Naive thymus-derived CD8-positive, alpha-beta T cell (primary cell): Measurements from ENCODE around the gene WNT9B. TPM values are rescaled to one million over a fixed set of nuclear protein-coding genes. Genes with fewer than 3 reads are reported as not detected.

Experiments
- ATAC-seq, 2 donors: fragments of 150-1000 bp; cut with Tn5 transposase in 1 of 2; sonication (Bioruptor Pico), chemical (Tn5 transposase) in 1 of 2; 1 replicate in 1 of 2; 2 replicates in 1 of 2; pipeline ENCODE4 v1.10.0; 2021; ENCODE audit warnings: mild to moderate bottlenecking in 2 of 2, moderate library complexity in 2 of 2
- POLR2A ChIA-PET: fragments of 350-600 bp; sonication (Branson Sonifier 250); formaldehyde crosslinking; loops from one replicate; lab custom pipeline; 2021; ENCODE audit warnings: antibody characterized with exemption; lab: Charles Lee
- DNase-seq, 10 donors: peaks; one replicate each; pipeline versions ENCODE4 v3.0.0 to v3.0.0-alpha.2; 2020 to 2022
- H3K27ac Mint-ChIP-seq, 10 donors: one replicate each; pipeline ENCODE4 v1.8.0; 2020 to 2022; ENCODE audit warnings: mild to moderate bottlenecking in 10 of 10, mixed read lengths in 10 of 10, moderate library complexity in 4 of 10, inconsistent platforms in 1 of 10
- H3K27me3 Mint-ChIP-seq, 5 donors: one replicate each; pipeline ENCODE4 v1.8.0; 2021 to 2022; ENCODE audit warnings: mixed read lengths in 5 of 5
- H3K36me3 Mint-ChIP-seq, 3 donors: one replicate each; pipeline ENCODE4 v1.8.0; 2020 to 2022; ENCODE audit warnings: mixed read lengths in 3 of 3, mild to moderate bottlenecking in 2 of 3, inconsistent platforms in 1 of 3
- H3K4me1 Mint-ChIP-seq, 4 donors: one replicate each; pipeline ENCODE4 v1.8.0; 2021 to 2022; ENCODE audit warnings: mixed read lengths in 4 of 4
- H3K4me3 Mint-ChIP-seq, 10 donors: one replicate each; pipeline ENCODE4 v1.8.0; 2020 to 2022; ENCODE audit warnings: mild to moderate bottlenecking in 10 of 10, mixed read lengths in 10 of 10, moderate library complexity in 6 of 10, inconsistent platforms in 1 of 10
- H3K9me3 Mint-ChIP-seq, 9 donors: one replicate each; pipeline ENCODE4 v1.8.0; 2020 to 2022; ENCODE audit warnings: mixed read lengths in 9 of 9, mild to moderate bottlenecking in 3 of 9, inconsistent platforms in 1 of 9, moderate library complexity in 1 of 9
- polyA plus RNA-seq, 3 donors: library from polyadenylated mRNA; unstranded; fragments of 300-500 nt; fragmentation: Illumina TruSeq; gene quantifications; one replicate each; pipeline ENCODE4 v1.2.3, GENCODE V29; 2021
- total RNA-seq, 8 experiments: library from RNA in 2 of 8; stranded (reverse) in 2 of 8; gene quantifications; one replicate each; pipeline ENCODE4 v1.2.3 and lab custom pipeline; 2021 to 2026

Gene WNT9B
- total and polyA plus RNA-seq, 5 experiments from 2014 or later: not detected

DNA sequence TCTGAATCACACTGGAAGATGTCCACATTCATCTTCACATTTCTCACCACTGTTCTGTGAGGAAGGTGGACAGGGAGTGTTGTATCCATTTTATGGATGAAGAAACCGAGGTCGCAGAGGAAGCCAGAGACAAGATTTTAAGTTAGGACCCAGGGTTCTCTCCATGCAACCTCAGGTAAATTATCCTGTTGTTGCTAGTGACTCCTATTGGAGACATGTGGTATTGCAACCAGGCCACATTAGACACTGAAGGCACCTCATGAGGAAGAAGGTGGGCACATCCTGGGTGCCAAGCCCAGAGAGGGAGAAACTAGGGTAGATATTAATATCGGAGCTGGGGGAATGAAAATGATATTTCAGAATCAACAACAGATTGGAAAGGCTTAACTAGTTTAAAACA lies 8.5 kb upstream of the WNT9B start:
- Mint-ChIP-seq H3K36me3 (peaks cover 0 to 12% (median 3%) of the 10 kb centered on the region in 3 donors), H3K27me3 (peaks cover 32 to 65% (median 50%) of the 10 kb centered on the region in 5 donors), H3K9me3 (peaks cover 0 to 23% (median 14%) of the 10 kb centered on the region in 9 donors), H3K4me1 (peaks cover 0 to 7% (median 3%) of the 10 kb centered on the region in 4 donors), H3K27ac (no peak overlapping the region), H3K4me3 (no peak overlapping the region)
- ATAC-seq (no peak), DNase-seq (no peak)
- POLR2A ChIA-PET: no interaction called here

GRCh38 chr17:46847204-46848191 lies 3.9 kb upstream of the WNT9B start:
- DNase-seq: peak in 1 of 10 donors; percentile 37
- peaks cover 2 to 19% (median 14%) of the 10 kb centered on the region in 4 donors for H3K4me1 Mint-ChIP-seq
- H3K4me3 Mint-ChIP-seq: peak overlapping the region in 1 of 10 donors; percentile 67
- H3K36me3 Mint-ChIP-seq: peaks cover 2 to 12% (median 3%) of the 10 kb centered on the region in 3 donors
- POLR2A ChIA-PET: no interaction called here
- ATAC-seq: no peak
- H3K9me3 Mint-ChIP-seq: peaks cover 0 to 15% (median 12%) of the 10 kb centered on the region in 9 donors
- H3K27me3 Mint-ChIP-seq: peaks cover 39 to 79% (median 62%) of the 10 kb centered on the region in 5 donors
- peak overlapping the region in 1 of 10 donors; percentile 14 for H3K27ac Mint-ChIP-seq

GRCh38 chr17:46848534-46848933 lies 2.8 kb upstream of the WNT9B start:
- ATAC-seq (no peak), DNase-seq (peak in 1 of 10 donors; percentile 7)
- H3K27ac Mint-ChIP-seq: no peak overlapping the region
- H3K4me3 Mint-ChIP-seq: no peak overlapping the region
- POLR2A ChIA-PET: no interaction called here
- H3K27me3 Mint-ChIP-seq: peaks cover 38 to 79% (median 59%) of the 10 kb centered on the region in 5 donors
- H3K9me3 Mint-ChIP-seq: peaks cover 0 to 6% (median 2%) of the 10 kb centered on the region in 9 donors
- peaks cover 2 to 19% (median 14%) of the 10 kb centered on the region in 4 donors for H3K4me1 Mint-ChIP-seq
- peaks cover 0 to 2% (median 1%) of the 10 kb centered on the region in 3 donors for H3K36me3 Mint-ChIP-seq

- Mint-ChIP-seq H3K27ac (no peak overlapping the region), H3K36me3 (peaks cover 0 to 2% (median 0%) of the 10 kb centered on the region in 3 donors), H3K4me1 (peaks cover 2 to 15% (median 13%) of the 10 kb centered on the region in 4 donors), H3K4me3 (peak overlapping the region; percentile 20 to 72 (median 60)), H3K9me3 (no peaks in the 10 kb centered on the region), H3K27me3 (peaks cover 44 to 92% (median 68%) of the 10 kb centered on the region in 5 donors)
- ATAC-seq: no peak
- peak in 1 of 10 donors; percentile 35 for DNase-seq
- POLR2A ChIA-PET: no interaction called here
Observed at GRCh38 chr17:46850688-46851028, 725 bp upstream of the WNT9B start.

DNA sequence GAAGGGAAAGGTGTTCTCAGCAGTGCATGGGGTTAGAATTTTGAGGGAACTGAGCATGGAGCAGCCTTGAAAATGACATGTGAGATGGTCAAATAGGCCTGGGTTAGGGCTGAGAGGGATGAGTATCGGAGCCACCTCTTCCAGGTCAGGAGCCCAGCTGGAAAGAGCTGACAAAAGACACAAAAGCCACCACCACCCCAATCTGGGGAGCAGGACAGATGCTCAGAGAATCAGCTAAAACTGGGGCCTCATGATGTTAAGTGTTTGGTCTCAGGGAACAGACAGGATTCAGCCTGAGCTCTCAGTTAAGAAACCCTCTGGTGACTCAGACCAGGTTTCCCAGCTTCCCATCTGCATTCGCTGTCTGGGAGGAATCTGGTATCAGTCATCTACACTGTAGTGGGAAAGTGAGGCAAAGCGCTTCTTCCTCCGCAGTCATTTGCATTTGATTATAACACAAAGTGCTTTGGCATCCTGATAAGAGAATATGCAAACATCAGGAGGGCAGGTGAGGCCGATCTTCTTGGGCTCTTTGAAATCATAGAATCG lies 2.6 kb downstream of the WNT9B start:
- H3K9me3 Mint-ChIP-seq: no peaks in the 10 kb centered on the region
- peaks cover 0 to 4% (median 2%) of the 10 kb centered on the region in 3 donors for H3K36me3 Mint-ChIP-seq
- H3K27me3 Mint-ChIP-seq: peaks cover 34 to 84% (median 61%) of the 10 kb centered on the region in 5 donors
- H3K27ac Mint-ChIP-seq: no peak overlapping the region
- H3K4me3 Mint-ChIP-seq: no peak overlapping the region
- POLR2A ChIA-PET: no interaction called here
- ATAC-seq (no peak), DNase-seq (peak in 1 of 10 donors; percentile 54)
- peaks cover 2 to 15% (median 13%) of the 10 kb centered on the region in 4 donors for H3K4me1 Mint-ChIP-seq

DNA sequence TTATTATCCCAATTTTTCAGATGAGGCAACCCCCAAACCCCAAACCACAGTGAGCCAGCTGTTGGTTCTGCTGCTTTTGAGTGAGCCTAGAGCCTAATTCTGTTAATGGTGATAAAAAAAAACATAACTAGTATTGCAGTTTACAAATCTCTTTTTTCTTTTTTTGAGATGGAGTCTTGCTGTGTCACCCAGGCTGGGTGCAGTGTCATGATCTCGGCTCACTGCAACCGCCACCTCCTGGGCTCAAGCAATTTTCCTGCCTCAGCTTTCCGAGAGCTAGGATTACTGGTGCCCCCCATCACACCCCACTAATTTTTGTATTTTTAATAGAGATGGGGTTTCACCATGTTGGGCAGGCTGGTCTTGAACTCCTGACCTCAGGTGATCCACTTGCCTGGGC lies 3.1 kb downstream of the WNT9B start:
- DNase-seq (peak in 1 of 10 donors; percentile 7), ATAC-seq (no peak)
- Mint-ChIP-seq H3K9me3 (no peaks in the 10 kb centered on the region), H3K27ac (no peak overlapping the region), H3K4me1 (peaks cover 2 to 15% (median 13%) of the 10 kb centered on the region in 4 donors), H3K27me3 (peaks cover 31 to 84% (median 60%) of the 10 kb centered on the region in 5 donors), H3K4me3 (no peak overlapping the region), H3K36me3 (peaks cover 0 to 4% (median 2%) of the 10 kb centered on the region in 3 donors)
- POLR2A ChIA-PET: no interaction called here

DNA sequence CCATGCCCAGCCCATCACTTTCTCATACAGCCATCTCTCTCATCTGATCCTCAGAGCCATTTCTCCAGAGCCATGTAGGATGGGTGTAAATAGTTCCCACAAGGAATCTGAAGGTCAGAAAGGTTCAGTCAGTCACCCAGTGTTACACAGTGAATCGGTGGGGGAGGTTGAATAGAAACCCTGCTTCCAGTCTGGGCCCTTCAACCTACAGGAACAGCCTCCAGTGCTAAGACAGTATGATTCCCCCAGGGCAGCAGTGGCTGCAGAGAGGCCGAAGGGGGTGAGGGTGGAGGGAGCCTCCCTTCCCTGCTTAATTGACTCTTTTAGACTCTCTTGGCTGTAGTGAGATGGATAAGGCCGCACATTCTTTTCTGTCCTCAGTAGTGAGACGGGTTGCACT lies 3.6 kb downstream of the WNT9B start:
- Mint-ChIP-seq H3K27me3 (peaks cover 31 to 84% (median 57%) of the 10 kb centered on the region in 5 donors), H3K9me3 (no peaks in the 10 kb centered on the region), H3K4me3 (no peak overlapping the region), H3K36me3 (peaks cover 0 to 4% (median 2%) of the 10 kb centered on the region in 3 donors), H3K27ac (peak overlapping the region in 1 of 10 donors; percentile 63), H3K4me1 (peaks cover 2 to 15% (median 13%) of the 10 kb centered on the region in 4 donors)
- POLR2A ChIA-PET: no interaction called here
- peak in 1 of 10 donors; percentile 52 for DNase-seq
- ATAC-seq: no peak

DNA sequence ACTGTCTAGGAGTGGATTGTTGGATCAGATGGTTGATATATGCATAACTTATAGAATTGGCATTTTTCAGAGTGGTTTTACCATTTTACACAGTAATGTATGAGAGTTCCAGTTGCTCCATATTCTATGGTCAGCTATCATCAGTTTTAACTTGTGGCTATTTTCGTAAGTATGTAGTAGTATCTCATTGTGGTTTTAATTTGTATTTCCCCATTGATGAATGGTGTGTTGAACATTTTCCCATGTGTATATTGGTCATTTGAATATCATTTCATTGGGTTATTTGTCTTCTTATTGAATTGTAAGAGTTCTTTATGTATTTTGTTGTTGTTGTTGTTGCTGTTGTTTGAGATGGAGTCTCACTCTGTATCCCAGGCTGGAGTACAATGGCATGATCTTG lies 6.2 kb downstream of the WNT9B start:
- ATAC-seq (no peak), DNase-seq (no peak)
- no peak overlapping the region for H3K4me3 Mint-ChIP-seq
- POLR2A ChIA-PET: no interaction called here
- H3K27me3 Mint-ChIP-seq: peaks cover 22 to 72% (median 46%) of the 10 kb centered on the region in 5 donors
- H3K27ac Mint-ChIP-seq: no peak overlapping the region
- no peaks in the 10 kb centered on the region for H3K9me3 Mint-ChIP-seq
- H3K4me1 Mint-ChIP-seq: no peaks in the 10 kb centered on the region
- peaks cover 0 to 4% (median 0%) of the 10 kb centered on the region in 3 donors for H3K36me3 Mint-ChIP-seq

- no peak for ATAC-seq
- Mint-ChIP-seq H3K27ac (no peak overlapping the region), H3K4me1 (peaks cover 0 to 2% (median 0%) of the 10 kb centered on the region in 4 donors), H3K36me3 (peaks cover 0 to 4% (median 0%) of the 10 kb centered on the region in 3 donors), H3K4me3 (no peak overlapping the region), H3K9me3 (no peaks in the 10 kb centered on the region), H3K27me3 (peaks cover 11 to 70% (median 41%) of the 10 kb centered on the region in 5 donors)
- DNase-seq: peak in 1 of 10 donors; percentile 45
- POLR2A ChIA-PET: no interaction called here
Observed at GRCh38 chr17:46859996-46860395, 8.6 kb downstream of the WNT9B start.

GRCh38 chr17:46862949-46863348 lies 11.6 kb downstream of the WNT9B start:
- H3K27ac Mint-ChIP-seq: peak overlapping the region in 1 of 10 donors; percentile 70
- peaks cover 5 to 55% (median 31%) of the 10 kb centered on the region in 5 donors for H3K27me3 Mint-ChIP-seq
- POLR2A ChIA-PET: no interaction called here
- H3K4me1 Mint-ChIP-seq: peaks cover 0 to 4% (median 0%) of the 10 kb centered on the region in 4 donors
- DNase-seq (peak in 1 of 10 donors; percentile 1), ATAC-seq (no peak)
- H3K9me3 Mint-ChIP-seq: no peaks in the 10 kb centered on the region
- no peak overlapping the region for H3K4me3 Mint-ChIP-seq
- no peaks in the 10 kb centered on the region for H3K36me3 Mint-ChIP-seq

GRCh38 chr17:46863383-46864121 lies 12.2 kb downstream of the WNT9B start:
- POLR2A ChIA-PET: no interaction called here
- H3K36me3 Mint-ChIP-seq: no peaks in the 10 kb centered on the region
- ATAC-seq: no peak
- H3K27me3 Mint-ChIP-seq: peaks cover 5 to 53% (median 28%) of the 10 kb centered on the region in 5 donors
- no peaks in the 10 kb centered on the region for H3K9me3 Mint-ChIP-seq
- peak overlapping the region in 1 of 10 donors; percentile 70 for H3K27ac Mint-ChIP-seq
- no peak overlapping the region for H3K4me3 Mint-ChIP-seq
- H3K4me1 Mint-ChIP-seq: peaks cover 0 to 4% (median 0%) of the 10 kb centered on the region in 4 donors
- peak in 1 of 10 donors; percentile 45 for DNase-seq

GRCh38 chr17:46865100-46865499 lies 13.7 kb downstream of the WNT9B start:
- peaks cover 3 to 42% (median 25%) of the 10 kb centered on the region in 5 donors for H3K27me3 Mint-ChIP-seq
- peak in 1 of 2 donors; percentile 44 for ATAC-seq
- H3K27ac Mint-ChIP-seq: no peak overlapping the region
- DNase-seq: peak in 1 of 10 donors; percentile 30
- no peak overlapping the region for H3K4me3 Mint-ChIP-seq
- H3K9me3 Mint-ChIP-seq: no peaks in the 10 kb centered on the region
- POLR2A ChIA-PET: no interaction called here
- H3K36me3 Mint-ChIP-seq: no peaks in the 10 kb centered on the region
- H3K4me1 Mint-ChIP-seq: peaks cover 0 to 4% (median 0%) of the 10 kb centered on the region in 4 donors
